ENCODE results near the gene C3orf52.

- TF ChIP-seq CTCF (IDR thresholded peaks at IDR 0.05; ENCODE audit: low read depth, low read length) (no peak), POLR2A (IDR thresholded peaks at IDR 0.05; ENCODE audit: extremely low read depth, insufficient read length) (no peak), MYC (IDR thresholded peaks at IDR 0.05; ENCODE audit: low read depth, low read length) (no peak)
Measured at GRCh38 chr3:112136046-112136445, 49.9 kb downstream of the C3orf52 start.

Data from NB4 (cell line).